GM21390 (cell line): Measurements from ENCODE around the gene NRM.
"Not testable (repeated sequence)": the region's sequence is repeated elsewhere in the genome, so short reads cannot be mapped to it uniquely, and the experiment has no call there.

Experiments used
- ATAC-seq: cut with Tn5 transposase; IDR thresholded peaks from one replicate; pipeline ENCODE4 v1.9.1; 2021; ENCODE audit not compliant: unreplicated experiment

Gene NRM, protein sequence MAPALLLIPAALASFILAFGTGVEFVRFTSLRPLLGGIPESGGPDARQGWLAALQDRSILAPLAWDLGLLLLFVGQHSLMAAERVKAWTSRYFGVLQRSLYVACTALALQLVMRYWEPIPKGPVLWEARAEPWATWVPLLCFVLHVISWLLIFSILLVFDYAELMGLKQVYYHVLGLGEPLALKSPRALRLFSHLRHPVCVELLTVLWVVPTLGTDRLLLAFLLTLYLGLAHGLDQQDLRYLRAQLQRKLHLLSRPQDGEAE

DNA sequence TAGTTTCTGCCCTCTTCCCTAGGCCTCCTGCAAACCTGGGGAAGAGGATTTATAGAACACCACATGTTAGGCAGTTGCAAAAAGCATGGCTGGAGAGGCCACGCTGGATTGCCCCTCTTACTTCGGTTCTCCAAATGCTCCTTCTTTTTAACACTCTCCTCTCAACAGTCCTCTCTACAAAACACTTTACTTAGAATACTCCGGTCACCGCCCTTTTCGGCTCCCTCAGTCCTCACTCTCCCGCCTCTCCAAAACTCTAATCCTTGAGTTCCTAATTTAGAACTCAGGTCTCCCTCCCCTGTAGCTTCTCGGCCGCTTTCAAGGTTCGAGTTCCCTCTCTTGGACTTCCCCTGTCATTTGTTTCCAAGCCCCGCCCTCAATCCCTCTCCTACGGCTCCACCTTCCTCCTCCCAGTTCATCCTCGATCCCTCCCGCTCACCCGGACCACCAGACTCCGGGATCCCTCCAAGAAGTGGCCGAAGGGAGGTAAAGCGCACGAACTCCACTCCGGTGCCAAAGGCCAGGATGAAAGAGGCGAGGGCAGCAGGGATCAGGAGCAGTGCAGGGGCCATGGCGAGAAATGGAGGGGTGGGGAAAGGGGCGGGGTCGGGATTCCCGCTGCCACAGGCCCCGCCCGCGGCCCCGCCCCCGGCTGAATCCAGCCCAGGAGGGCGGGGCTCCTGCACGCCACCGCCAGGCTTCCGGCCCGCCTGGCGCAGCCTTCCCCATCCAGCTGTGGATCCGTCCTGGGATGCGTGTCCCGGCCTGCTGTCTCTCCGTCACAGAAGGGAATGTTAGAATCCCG lies at the start of gene NRM:
Gene NRM (minus strand): TSS at position 582 of the 805 bp plus-strand sequence. CDS start 10 bp downstream, at position 572.
- ATAC-seq = peak; percentile 25

DNA sequence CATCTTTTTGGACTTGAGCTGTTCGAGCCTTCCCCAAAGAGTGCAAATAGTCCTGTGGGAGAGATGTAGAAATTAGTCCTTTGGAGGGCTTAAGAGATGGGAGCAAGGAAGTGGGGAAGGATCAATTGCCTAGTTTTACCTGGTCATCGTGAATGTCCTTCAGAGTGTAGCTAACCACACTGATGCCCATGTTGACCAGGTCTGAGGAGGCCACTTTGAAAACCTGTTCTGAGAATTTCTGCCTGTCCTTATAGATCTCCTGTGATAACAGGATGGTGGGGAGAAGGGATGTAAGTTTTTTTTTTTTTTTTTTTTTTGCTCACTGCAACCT lies 49.7 kb upstream of the NRM start:
- ATAC-seq = no peak

DNA sequence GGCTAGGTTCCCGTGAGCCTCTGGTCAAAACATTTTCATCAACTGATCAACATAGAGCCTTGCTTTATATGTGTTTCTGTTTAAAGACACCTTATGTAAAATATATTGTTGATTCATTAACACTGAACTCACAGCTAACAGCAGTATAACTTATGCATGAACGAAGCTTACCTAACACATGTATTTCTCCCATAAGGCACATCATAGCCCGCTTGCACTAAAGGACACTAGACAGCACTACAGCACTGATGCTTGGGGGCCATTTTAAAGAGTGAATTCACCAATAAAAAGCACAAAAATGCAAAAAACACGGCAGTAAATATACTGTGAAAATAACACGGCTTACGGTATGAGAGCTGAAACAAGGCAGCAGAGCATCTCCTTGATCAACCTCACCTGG lies 47.7 kb upstream of the NRM start:
- no peak for ATAC-seq

DNA sequence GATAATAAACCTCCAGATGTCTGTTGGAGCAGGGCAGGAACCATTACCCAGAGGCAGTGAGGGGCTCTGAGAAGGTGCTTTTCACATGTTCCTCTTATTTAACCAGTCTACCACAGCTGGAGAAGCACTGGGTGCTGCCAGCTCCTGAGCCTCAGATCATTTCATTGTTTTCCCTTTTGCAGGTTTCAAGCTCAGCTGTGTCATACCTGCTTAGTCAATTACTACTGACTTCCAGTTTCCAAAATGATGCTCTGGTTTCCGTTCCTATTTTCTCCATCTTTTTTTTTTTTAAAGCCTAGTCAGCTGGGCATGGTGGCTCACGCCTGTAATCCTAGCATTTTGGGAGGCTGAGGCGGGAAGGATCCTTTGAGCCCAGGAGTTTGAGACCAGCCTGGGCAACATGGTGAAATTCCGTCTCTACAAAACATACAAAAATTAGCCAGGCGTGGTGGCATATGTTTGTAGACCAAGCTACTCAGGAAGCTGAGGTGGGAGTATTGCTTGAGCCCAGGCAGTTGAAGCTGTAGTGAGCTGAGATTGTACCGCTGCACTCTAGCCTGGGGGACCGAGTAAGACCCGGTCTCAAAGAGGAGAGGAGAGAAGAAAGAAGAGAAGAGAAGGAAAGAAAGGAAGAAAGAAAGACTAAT lies 45.0 kb upstream of the NRM start:
- peak; percentile 52 for ATAC-seq

DNA sequence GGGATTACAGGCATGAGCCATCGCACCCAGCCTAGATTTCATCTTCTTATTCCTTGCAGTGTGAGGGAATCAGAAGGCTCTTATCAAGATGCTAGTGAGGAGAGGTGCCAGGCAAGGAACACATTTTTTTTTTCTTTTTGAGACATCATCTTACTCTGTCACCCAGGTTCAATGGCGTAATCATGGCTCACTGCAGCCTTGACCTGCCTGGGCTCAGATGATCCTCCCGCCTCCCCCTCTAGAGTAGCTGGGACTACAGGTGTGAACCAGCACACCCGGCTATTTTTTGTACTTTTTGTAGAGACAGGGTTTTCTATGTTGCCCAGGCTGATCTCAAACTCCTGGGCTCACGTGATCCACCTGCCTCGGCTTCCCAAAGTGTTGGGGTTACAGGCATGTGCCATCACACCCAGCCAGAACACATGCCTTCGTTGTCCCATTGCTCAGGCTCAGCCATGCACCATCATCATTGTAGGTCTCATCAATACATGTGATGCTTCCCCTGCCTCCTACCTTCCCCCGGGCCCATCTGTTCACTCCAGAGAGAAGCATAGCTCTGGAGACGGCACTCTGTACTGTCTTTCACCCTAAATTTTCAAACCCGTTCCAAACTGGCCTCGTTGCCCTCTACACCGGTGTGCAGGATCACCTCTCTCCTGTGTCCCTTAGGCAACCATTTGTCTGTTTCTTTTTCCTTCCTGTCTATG lies 41.6 kb upstream of the NRM start:
- ATAC-seq = no peak

DNA sequence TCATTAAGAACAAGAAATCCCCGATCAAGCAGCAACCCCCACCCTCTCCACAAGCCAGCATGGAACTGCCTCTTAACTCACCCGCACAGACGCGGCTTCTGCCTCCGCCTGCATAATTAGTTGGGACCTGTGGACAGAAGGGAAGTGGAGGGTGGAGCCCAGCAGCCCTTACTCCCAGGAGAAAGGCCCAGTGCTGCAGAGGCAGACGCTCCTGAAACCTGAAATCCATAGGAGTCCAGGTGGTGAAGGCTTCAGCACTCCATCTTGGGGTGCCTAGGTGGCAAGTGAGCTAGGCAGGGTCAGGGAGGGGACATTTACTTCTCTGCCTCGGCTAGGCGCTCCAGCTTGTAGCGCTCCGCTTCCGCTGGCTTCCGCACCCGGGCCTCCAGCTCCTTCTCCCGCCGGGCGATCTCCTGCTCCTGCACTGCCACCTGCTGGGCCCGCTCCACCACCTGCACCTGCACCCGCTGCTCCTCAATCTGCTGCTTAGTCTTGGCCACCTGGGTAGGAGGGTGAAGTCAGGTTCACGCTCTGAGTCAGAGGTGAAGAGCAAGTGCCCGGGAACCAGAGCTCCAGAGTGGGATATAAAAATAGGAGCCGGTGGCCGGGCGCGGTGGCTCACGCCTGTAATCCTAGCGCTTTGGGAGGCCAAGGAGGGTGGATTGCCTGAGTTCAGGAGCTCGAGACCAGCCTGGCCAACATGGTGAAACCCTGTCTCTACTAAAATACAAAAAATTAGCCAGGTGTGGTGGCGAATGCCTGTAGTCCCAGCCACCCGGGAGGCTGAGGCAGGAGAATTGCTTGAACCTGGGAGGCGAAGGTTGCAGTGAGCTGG lies 40.0 kb upstream of the NRM start:
- no peak for ATAC-seq

DNA sequence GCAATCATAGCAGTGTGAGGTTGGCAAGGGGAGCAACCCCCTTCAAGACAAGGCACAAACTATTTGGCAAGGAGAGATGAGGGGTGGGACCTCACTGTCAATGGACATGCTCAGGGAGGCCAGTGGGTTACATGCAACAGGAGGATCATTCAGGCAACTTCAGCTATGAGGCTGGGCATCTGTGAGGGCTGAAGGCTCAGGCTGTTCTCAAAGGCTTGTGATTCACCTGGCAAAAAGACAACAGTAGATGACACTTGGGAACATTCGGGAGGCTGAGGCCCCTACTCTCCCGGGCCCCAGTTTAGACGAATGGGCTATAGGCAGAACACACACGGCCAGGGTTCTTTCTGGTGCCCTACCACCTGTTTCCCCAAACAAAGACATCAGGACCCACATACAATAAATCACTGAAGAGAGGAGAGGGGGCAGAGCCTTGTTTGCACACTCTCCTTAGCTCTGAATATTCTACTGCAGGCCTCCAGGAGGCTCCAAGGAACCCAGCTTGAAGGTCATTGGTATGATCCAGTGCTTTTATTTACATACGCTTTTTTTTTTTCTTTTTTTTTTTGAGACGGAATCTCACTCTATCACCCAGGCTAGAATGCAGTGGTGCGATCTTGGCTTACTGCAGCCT lies 37.3 kb upstream of the NRM start:
- no peak for ATAC-seq

DNA sequence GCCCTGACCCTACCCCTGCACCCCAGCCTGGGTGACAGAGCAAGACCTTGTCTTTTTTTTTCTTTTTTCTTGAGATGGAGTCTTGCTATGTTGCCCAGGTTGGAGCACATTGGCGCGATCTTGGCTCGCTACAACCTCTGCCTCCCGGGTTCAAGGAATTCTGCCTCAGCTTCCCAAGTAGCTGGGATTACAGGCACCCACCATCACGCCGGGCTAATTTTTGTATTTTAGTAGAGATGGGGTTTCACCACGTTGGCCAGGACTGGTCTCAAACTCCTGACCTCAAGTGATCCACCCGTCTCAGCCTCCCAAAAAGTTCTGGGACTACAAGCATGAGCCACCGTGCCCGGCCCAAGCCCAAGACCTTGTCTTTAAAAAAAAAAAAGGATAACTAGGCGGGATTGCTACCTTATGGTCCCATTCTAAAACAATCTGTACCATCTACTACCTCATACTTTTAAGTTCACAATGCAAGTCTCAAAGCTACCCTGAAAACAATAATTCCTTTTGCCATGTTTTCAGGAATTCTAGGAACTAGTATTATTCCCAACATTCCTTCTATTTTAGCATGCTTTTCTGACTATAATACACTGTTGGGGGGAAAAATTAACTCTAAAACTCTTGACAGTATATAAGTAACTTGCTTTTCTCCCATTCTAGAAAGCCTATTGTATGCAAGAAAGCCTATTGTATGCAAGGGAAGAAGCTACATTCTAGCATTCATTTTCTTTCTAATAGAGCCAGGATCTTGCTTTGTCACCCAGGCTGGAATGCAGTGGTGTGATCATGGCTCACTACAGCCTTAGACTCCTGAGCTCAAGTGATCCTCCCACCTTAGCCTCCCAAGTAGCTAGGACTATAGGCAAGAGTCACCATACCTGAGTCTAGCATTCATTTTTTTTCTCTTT lies 36.0 kb upstream of the NRM start:
- ATAC-seq = no peak

DNA sequence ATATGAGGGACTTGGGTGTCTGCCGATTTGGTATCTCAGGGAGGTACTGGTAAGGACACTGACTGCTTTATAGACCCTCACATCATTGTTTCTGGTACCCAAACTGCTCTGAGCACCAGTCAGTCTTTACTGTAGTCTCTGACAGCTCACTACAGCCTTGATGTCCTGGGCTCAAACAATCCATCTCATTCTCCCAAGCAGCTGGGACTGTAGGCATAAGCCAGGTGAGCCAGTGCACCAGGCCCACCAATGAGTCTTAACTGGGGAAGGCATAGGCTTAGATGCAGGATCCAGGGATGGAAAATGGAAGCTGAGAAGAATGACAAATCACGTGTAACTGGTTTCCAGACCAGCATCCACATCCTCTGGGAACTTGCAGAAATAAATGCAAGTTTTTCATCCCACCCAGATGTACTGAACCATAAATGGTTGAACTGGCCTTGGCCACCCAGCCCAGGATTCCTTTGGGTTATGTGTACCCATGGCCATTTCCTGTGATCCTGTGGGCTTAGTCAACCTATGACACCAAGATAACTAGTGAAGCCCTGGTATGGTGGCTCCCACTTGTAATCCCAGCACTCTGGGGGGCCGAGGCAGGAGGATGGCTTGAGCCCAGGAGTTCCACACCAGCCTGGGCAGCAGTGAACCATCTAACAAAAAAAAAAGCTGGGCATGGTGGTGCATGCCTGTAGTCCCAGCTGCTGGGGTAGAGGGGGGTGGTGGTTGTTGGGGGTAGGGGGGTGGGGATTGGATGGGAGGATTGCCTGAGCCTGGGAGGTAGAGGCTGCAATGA lies 35.1 kb upstream of the NRM start:
- no peak for ATAC-seq

DNA sequence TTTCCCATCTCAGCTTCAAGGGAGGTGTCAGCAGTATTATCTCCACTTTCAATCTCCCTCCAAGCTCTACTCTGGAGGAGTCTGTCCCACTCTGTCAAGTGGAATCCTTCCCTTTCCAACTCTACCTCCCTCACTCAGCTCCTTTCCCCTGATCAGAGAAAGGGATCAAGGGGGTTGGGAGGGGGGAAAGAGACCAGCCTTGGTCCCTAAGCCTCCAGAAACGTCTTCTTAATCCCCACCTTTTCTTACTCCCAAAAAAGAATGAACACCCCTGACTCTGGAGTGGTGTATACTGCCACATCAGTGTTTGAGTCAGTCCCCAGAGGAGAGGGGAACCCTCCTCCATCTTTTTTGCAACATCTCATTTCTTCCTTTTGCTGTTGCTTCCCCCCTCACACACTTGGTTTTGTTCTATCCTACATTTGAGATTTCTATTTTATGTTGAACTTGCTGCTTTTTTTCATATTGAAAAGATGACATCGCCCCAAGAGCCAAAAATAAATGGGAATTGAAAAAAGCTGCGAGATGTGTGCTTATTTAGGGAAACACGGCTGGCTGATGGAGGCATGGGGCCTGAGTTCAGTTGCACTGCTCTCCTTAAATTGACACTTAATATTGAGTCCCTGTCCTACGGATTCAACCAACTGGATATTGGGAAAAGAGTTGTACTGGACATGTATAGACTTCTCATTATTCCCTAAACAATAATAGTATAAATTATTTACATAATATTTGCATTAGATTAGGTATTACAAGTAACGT lies 34.3 kb upstream of the NRM start:
- no peak for ATAC-seq

DNA sequence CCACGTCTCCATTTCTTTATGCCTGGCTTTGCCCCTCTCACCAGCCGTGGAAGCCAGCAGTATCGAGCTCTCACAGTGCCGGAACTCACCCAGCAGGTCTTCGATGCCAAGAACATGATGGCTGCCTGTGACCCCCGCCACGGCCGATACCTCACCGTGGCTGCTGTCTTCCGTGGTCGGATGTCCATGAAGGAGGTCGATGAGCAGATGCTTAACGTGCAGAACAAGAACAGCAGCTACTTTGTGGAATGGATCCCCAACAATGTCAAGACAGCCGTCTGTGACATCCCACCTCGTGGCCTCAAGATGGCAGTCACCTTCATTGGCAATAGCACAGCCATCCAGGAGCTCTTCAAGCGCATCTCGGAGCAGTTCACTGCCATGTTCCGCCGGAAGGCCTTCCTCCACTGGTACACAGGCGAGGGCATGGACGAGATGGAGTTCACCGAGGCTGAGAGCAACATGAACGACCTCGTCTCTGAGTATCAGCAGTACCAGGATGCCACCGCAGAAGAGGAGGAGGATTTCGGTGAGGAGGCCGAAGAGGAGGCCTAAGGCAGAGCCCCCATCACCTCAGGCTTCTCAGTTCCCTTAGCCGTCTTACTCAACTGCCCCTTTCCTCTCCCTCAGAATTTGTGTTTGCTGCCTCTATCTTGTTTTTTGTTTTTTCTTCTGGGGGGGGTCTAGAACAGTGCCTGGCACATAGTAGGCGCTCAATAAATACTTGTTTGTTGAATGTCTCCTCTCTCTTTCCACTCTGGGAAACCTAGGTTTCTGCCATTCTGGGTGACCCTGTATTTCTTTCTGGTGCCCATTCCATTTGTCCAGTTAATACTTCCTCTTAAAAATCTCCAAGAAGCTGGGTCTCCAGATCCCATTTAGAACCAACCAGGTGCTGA lies 33.3 kb upstream of the NRM start:
- ATAC-seq = not testable (repeated sequence)

DNA sequence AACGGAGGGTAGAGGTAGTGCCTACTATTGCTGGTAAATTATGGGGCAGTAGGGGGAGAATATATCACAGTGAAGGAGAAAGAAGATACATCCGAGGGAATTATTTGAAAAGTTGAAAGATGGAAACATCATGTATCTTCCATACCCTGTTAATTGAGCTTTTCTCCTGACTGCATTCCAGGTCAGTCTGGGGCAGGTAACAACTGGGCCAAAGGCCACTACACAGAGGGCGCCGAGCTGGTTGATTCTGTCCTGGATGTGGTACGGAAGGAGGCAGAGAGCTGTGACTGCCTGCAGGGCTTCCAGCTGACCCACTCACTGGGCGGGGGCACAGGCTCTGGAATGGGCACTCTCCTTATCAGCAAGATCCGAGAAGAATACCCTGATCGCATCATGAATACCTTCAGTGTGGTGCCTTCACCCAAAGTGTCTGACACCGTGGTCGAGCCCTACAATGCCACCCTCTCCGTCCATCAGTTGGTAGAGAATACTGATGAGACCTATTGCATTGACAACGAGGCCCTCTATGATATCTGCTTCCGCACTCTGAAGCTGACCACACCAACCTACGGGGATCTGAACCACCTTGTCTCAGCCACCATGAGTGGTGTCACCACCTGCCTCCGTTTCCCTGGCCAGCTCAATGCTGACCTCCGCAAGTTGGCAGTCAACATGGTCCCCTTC lies 32.5 kb upstream of the NRM start:
- not testable (repeated sequence) for ATAC-seq

DNA sequence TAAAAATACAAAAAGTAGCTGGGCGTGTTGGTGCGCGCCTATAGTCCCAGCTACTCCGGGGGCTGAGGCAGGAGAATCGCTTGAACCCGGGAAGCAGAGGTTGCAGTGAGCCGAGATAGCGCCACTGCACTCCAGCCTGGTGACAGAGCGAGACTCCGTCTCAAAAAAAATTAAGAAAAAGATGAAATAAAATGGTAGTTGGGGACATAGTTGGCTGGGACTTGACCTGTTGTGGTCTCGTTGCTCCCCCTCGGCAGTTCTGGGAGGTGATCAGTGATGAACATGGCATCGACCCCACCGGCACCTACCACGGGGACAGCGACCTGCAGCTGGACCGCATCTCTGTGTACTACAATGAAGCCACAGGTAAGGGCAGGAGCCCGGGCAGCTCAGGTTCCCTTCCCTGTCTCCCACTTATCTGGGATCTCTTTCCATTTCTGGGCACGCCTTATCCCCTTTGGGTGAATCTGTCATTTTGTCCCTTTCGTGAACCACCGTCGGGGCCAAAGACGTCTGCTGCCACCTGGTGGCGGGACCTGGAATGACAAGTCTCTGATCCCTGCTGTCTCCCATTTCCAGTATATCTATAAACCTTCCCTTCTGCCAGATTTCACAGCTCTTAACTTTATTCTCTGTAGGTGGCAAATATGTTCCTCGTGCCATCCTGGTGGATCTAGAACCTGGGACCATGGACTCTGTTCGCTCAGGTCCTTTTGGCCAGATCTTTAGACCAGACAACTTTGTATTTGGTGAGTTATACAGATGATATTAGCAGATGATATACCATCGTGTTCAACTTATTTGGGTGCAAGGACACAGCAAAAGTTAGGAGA lies 31.7 kb upstream of the NRM start:
- no peak for ATAC-seq

DNA sequence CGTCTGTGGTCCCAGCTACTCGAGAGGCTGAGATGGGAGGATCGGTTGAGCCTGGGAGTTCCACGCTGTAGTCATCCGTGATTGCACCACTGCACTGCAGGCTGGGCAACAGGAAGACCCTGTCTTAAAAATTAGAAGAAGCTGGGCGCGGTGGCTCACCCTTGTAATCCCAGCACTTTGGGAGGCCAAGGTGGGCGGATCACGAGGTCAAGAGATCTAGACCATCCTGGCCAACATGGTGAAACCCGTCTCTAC lies 31.2 kb upstream of the NRM start:
- not testable (repeated sequence) for ATAC-seq

DNA sequence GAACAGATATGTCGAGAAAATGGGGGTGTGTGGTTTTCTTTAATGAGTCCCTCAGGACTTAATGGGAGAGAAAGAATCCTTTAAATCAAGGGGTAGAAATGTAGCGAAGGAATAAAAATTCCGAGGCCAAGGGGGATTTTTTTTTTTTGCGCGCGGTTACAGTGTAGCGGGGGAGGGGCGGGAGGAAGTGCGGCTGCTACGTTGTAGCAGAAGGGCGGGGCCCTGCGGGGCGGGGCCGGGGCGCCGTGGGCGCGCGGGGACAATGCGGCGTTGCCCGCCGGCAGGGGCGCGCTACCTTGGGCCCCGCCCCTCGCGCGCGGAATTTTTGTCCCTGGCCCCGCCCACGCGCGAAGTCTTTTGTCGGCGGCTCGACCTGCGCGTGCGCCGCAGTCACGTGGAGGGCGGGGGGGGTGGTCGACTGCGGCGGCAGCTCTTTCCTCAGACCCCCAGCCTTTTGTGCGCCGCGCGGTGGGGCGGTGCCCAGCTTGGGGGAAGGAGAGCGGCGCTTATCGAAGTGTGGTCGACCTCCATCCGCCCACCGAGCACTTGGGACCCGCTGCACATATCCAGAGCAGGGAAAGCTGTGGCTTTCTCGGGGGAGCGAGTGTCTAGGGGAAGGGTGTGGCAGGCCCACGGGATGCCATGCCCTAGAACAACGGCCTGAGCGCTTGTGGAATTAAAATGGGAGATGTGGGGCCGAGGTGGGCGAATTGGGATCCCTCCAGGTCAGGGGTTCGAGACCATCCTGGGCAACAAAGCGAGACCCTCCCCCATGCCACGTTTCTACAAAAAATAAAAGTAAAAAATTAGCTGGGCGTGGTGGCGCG lies 30.6 kb upstream of the NRM start:
- ATAC-seq = peak; percentile 18
